Endothelial cell of umbilical vein (primary cell): ENCODE measurements around the gene CLDND1. TPM values are rescaled to one million over a fixed set of nuclear protein-coding genes. Genes with fewer than 3 reads are reported as not detected.

Source experiments
- BruUV-seq: library from RNA; stranded (reverse); fragments of 400-500 nt; replicated peaks from 2 replicates; lab custom pipeline; 2021; lab: Mats Ljungman, UMichigan
- CTCF ChIA-PET: fragments of 300-600, 350-600 bp; sonication (Branson Sonifier 250); formaldehyde crosslinking; loops from one replicate; lab custom pipeline; 2021; ENCODE audit warnings: antibody characterized with exemption, inconsistent platforms; lab: Charles Lee
- POLR2A ChIA-PET: fragments of 300-600, 350-600 bp; sonication (Branson Sonifier 250); formaldehyde crosslinking; loops from one replicate; lab custom pipeline; 2021; ENCODE audit warnings: antibody characterized with exemption, inconsistent platforms; lab: Charles Lee
- DNase-seq: peaks from one replicate; pipeline ENCODE4 v3.0.0-alpha.2; 2011; ENCODE audit warnings: low read depth, low spot score
- FAIRE-seq: peaks from 2 replicates; lab custom pipeline; 2011; peaks lifted over from hg19 to GRCh38; lab: Jason Lieb, UNC
- H2AFZ ChIP-seq: 2 replicates; pipeline ENCODE4 v1.6.0; 2012; ENCODE audit warnings: low read depth, low read length, control low read depth, inconsistent platforms
- H3K27ac ChIP-seq: 2 replicates; pipeline ENCODE4 v1.5.1; 2011; ENCODE audit warnings: low read depth, mild to moderate bottlenecking, control low read depth, low read length, moderate library complexity; ENCODE audit not compliant: insufficient read depth
- H3K27me3 ChIP-seq, 2 experiments: 2 replicates each; pipeline versions ENCODE4 v1.6.0 to v1.6.1; 2011; ENCODE audit warnings: low read length in 2 of 2, mixed read lengths in 1 of 2; ENCODE audit not compliant: control insufficient read depth in 2 of 2, insufficient read depth in 2 of 2
- H3K36me3 ChIP-seq, 2 experiments: 2 replicates in 1 of 2; 3 replicates in 1 of 2; pipeline ENCODE4 v1.5.1; 2011; ENCODE audit warnings: low read length in 2 of 2, mild to moderate bottlenecking in 1 of 2, moderate library complexity in 1 of 2; ENCODE audit not compliant: control insufficient read depth in 2 of 2, insufficient read depth in 2 of 2; ENCODE audit errors: extremely low read depth in 1 of 2
- H3K4me1 ChIP-seq: 3 replicates; pipeline ENCODE4 v1.5.1; 2011; ENCODE audit warnings: mild to moderate bottlenecking, low read length; ENCODE audit not compliant: control insufficient read depth, insufficient read depth; ENCODE audit errors: extremely low read depth
- H3K4me2 ChIP-seq: 2 replicates; pipeline ENCODE4 v1.6.1; 2011; ENCODE audit warnings: low read length, control low read depth, mixed read lengths; ENCODE audit not compliant: insufficient read depth
- H3K4me3 ChIP-seq, 3 experiments: fragments of 200-600 bp in 1 of 3; sonication (generic), shearing (Covaris generic) in 1 of 3; replicated peaks in 1 of 3; 2 replicates each; pipeline ENCODE4 v1.5.1; 2011 to 2016; ENCODE audit warnings: control low read depth in 3 of 3, low read length in 3 of 3, mild to moderate bottlenecking in 2 of 3, inconsistent platforms in 1 of 3, low read depth in 1 of 3, moderate library complexity in 1 of 3; ENCODE audit not compliant: insufficient read depth in 1 of 3
- H3K79me2 ChIP-seq: 2 replicates; pipeline ENCODE4 v1.6.0; 2012; ENCODE audit warnings: low read length, inconsistent platforms; ENCODE audit not compliant: control insufficient read depth, insufficient read depth
- H3K9ac ChIP-seq: replicated peaks from 2 replicates; pipeline ENCODE3; 2011; ENCODE audit warnings: low read length, control low read depth; ENCODE audit not compliant: insufficient read depth; ENCODE audit errors: extremely low read depth
- H3K9me1 ChIP-seq: replicated peaks from 3 replicates; pipeline ENCODE4 v1.6.0; 2011; ENCODE audit warnings: mild to moderate bottlenecking, low read length; ENCODE audit not compliant: control insufficient read depth, insufficient read depth; ENCODE audit errors: extremely low read depth
- H3K9me3 ChIP-seq: replicated peaks from 2 replicates; pipeline ENCODE4 v1.5.1; 2012; ENCODE audit warnings: low read length, inconsistent platforms; ENCODE audit not compliant: control insufficient read depth, insufficient read depth
- H4K20me1 ChIP-seq: replicated peaks from 2 replicates; pipeline ENCODE3; 2011; ENCODE audit warnings: mild to moderate bottlenecking, low read length; ENCODE audit not compliant: control insufficient read depth, insufficient read depth; ENCODE audit errors: extremely low read depth
- EZH2 ChIP-seq: IDR thresholded peaks from 2 replicates; pipeline ENCODE4 v1.6.1; 2012; ENCODE audit warnings: borderline replicate concordance, low read depth, mild to moderate bottlenecking, moderate library complexity, low read length, inconsistent platforms; ENCODE audit not compliant: severe bottlenecking
- FOS ChIP-seq: IDR thresholded peaks from 2 replicates; pipeline ENCODE4 v1.6.1; 2011; ENCODE audit warnings: mild to moderate bottlenecking, low read length, moderate library complexity, borderline replicate concordance; ENCODE audit not compliant: insufficient read depth
- GATA2 ChIP-seq: IDR thresholded peaks from 2 replicates; pipeline ENCODE4 v1.7.0; 2011; ENCODE audit warnings: low read depth, mild to moderate bottlenecking, moderate library complexity, mixed read lengths, low read length; ENCODE audit not compliant: insufficient read length, insufficient read depth
- JUN ChIP-seq: IDR thresholded peaks from 2 replicates; pipeline ENCODE4 v1.6.1; 2011; ENCODE audit warnings: borderline replicate concordance, low read depth; ENCODE audit not compliant: insufficient read length, insufficient read depth
- MYC ChIP-seq: IDR thresholded peaks from one replicate; pipeline ENCODE4 v1.6.1; 2011; ENCODE audit warnings: mild to moderate bottlenecking, low read depth, low read length
- POLR2A ChIP-seq: IDR thresholded peaks from 2 replicates; pipeline ENCODE4 v1.6.1; 2012; ENCODE audit warnings: low read depth, mild to moderate bottlenecking, control low read depth, low read length
- POLR2AphosphoS5 ChIP-seq: IDR thresholded peaks from 2 replicates; pipeline ENCODE4 v1.6.1; 2012; ENCODE audit warnings: low read depth, mild to moderate bottlenecking, control low read depth, low read length, moderate library complexity; ENCODE audit not compliant: insufficient read depth
- dilution Hi-C: fragments of 300-500 bp; cut with MboI; formaldehyde crosslinking; loops from one replicate; pipeline ENCODE4 v1.15.0; 2019; ENCODE audit warnings: low sequenced_read_pairs; ENCODE audit not compliant: extremely low pct_ligation_motif_present
- intact Hi-C: fragments of 100-400 bp; cut with micrococcal nuclease; formaldehyde crosslinking; loops from one replicate; pipeline ENCODE4 v1.10.0; 2022
- polyA plus RNA-seq, 4 experiments: library from polyadenylated mRNA; depleted of rRNA in 3 of 4; stranded (reverse) in 3 of 4; unstranded in 1 of 4; fragments of >200 nt; gene quantifications; 2 replicates each; pipeline versions ENCODE4 v1.2.1 to v1.2.3, GENCODE V29; 2011 to 2012; ENCODE audit warnings: missing spikeins in 1 of 4
- total RNA-seq: library from RNA; stranded (reverse); gene quantifications from 2 replicates; pipeline ENCODE4 v1.2.3, GENCODE V29; 2021
- TF ChIP-seq, protein P1 (sequence below), 2 donors: IDR thresholded peaks; 1 replicate in 1 of 2; 2 replicates in 1 of 2; pipeline ENCODE4 v1.5.1; 2011; ENCODE audit warnings: low read length in 2 of 2, mild to moderate bottlenecking in 2 of 2, moderate library complexity in 2 of 2, control low read depth in 1 of 2, inconsistent platforms in 1 of 2, low read depth in 1 of 2; ENCODE audit not compliant: insufficient read depth in 1 of 2; ENCODE audit errors: extremely low read depth in 1 of 2
- TF ChIP-seq, protein P2 (sequence below): IDR thresholded peaks from 2 replicates; pipeline ENCODE4 v1.6.1; 2011; ENCODE audit not compliant: insufficient read depth, insufficient read length

CLDND1 gene
- total and polyA plus RNA-seq, 2 donors (not counting 3 experiments of a cell fraction or from before 2014, with no cell fraction given) = 101 to 214 TPM

DNA sequence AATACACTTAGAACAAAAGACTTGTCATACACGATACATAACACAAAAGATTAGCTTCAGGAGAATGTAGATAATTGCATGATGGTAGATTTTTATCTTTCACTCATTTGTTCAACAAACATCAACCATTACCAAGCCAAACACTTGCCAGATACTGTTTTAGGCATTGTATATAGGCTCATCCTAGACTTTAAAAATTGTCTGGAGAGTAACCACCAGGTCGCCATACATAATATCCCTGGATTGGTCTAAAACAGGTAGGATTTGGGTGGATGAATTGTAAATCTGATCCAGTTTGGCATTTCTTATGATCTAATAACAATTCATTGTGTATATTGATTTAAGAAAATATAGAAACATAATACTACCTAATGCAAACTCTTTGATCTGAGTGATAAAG is 31.9 kb upstream of the CLDND1 start:
- CTCF ChIA-PET = no interaction called here
- DNase-seq (no peak), FAIRE-seq (no peak)
- Histone ChIP-seq H3K4me1 (no peaks in the 10 kb centered on the region), H3K9me1 (no peaks in the 10 kb centered on the region), H3K79me2 (no peaks in the 10 kb centered on the region), H3K4me2 (no peak overlapping the region), H3K36me3 (no peaks in the 10 kb centered on the region), H3K9me3 (no peaks in the 10 kb centered on the region), H2AFZ (no peak overlapping the region), H3K27me3 (peaks cover 26 to 55% of the 10 kb centered on the region in 2 experiments), H3K27ac (no peak overlapping the region), H4K20me1 (no peaks in the 10 kb centered on the region), H3K4me3 (no peak overlapping the region), H3K9ac (no peak overlapping the region)
- dilution Hi-C loops (no loop called here), intact Hi-C loops (no loop called here)
- TF ChIP-seq FOS = no peak
- no TSS peak for BruUV-seq
- POLR2A ChIA-PET = no interaction called here

DNA sequence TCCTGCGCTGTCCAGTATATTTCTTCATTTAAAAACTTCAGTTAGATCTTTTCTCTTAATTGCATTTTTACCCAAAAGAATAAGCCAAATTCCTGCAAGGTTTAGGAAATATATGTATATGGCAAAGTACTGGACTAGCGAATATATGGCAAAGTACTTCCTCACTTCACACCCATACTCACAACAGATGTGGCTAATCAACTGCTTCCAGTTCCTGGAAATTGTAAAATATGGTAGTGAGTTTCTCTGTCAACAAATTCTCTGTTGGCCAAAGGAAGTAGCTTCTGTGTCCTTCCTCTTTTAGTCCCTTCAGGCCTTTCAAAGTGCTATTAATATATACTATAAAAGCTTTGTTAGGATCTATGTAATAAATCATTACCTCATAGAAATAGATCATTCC is 31.1 kb upstream of the CLDND1 start:
- Histone ChIP-seq H3K27me3 (peaks cover 30 to 60% of the 10 kb centered on the region in 2 experiments), H3K4me1 (no peaks in the 10 kb centered on the region), H3K4me3 (no peak overlapping the region), H3K4me2 (no peak overlapping the region), H3K9ac (no peak overlapping the region), H4K20me1 (no peaks in the 10 kb centered on the region), H3K27ac (no peak overlapping the region), H2AFZ (no peak overlapping the region), H3K9me3 (no peaks in the 10 kb centered on the region), H3K79me2 (no peaks in the 10 kb centered on the region), H3K9me1 (no peaks in the 10 kb centered on the region), H3K36me3 (no peaks in the 10 kb centered on the region)
- DNase-seq = no peak
- BruUV-seq = no TSS peak
- FAIRE-seq = no peak
- TF ChIP-seq GATA2 = no peak
- no peak for TF ChIP-seq EZH2
- no peak for TF ChIP-seq JUN
- TF ChIP-seq POLR2A = no peak
- no peak for TF ChIP-seq FOS
- no peak for TF ChIP-seq MYC
- no peak for TF ChIP-seq POLR2AphosphoS5
- TF ChIP-seq, protein P1, sequence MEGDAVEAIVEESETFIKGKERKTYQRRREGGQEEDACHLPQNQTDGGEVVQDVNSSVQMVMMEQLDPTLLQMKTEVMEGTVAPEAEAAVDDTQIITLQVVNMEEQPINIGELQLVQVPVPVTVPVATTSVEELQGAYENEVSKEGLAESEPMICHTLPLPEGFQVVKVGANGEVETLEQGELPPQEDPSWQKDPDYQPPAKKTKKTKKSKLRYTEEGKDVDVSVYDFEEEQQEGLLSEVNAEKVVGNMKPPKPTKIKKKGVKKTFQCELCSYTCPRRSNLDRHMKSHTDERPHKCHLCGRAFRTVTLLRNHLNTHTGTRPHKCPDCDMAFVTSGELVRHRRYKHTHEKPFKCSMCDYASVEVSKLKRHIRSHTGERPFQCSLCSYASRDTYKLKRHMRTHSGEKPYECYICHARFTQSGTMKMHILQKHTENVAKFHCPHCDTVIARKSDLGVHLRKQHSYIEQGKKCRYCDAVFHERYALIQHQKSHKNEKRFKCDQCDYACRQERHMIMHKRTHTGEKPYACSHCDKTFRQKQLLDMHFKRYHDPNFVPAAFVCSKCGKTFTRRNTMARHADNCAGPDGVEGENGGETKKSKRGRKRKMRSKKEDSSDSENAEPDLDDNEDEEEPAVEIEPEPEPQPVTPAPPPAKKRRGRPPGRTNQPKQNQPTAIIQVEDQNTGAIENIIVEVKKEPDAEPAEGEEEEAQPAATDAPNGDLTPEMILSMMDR (IDR thresholded peaks at IDR 0.05; ENCODE audit: extremely low read depth in 1 of 2, insufficient read depth in 1 of 2, low read depth in 1 of 2, low read length in 2 of 2) = no peak
- TF ChIP-seq, protein P2, sequence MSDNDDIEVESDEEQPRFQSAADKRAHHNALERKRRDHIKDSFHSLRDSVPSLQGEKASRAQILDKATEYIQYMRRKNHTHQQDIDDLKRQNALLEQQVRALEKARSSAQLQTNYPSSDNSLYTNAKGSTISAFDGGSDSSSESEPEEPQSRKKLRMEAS = no peak
- POLR2A ChIA-PET = no interaction called here
- dilution Hi-C loops = no loop called here
- CTCF ChIA-PET = no interaction called here
- intact Hi-C loops = no loop called here
